GM21825 (cell line): Measurements from ENCODE around the gene ADI1.
"Not testable (repeated sequence)": the region's sequence is repeated elsewhere in the genome, so short reads cannot be mapped to it uniquely, and the experiment has no call there.

Source experiments
- ATAC-seq: cut with Tn5 transposase; IDR thresholded peaks from one replicate; pipeline ENCODE4 v1.9.1; 2021; ENCODE audit warnings: mild to moderate bottlenecking, moderate library complexity; ENCODE audit not compliant: unreplicated experiment

The ADI1 gene

GRCh38 chr2:3464401-3465005 is 54.8 kb downstream of the ADI1 start:
- no peak for ATAC-seq

- ATAC-seq = no peak
Observed at GRCh38 chr2:3463944-3464343, 55.4 kb downstream of the ADI1 start.

- no peak for ATAC-seq
Observed at GRCh38 chr2:3463186-3463835, 56.0 kb downstream of the ADI1 start.

- ATAC-seq = no peak
Observed at GRCh38 chr2:3462493-3463104, 56.7 kb downstream of the ADI1 start.

- peak; percentile 63 for ATAC-seq
Observed at GRCh38 chr2:3461801-3462492, 57.4 kb downstream of the ADI1 start.

- ATAC-seq = no peak
Observed at GRCh38 chr2:3460831-3461800, 58.2 kb downstream of the ADI1 start.

- no peak for ATAC-seq
Observed at GRCh38 chr2:3460156-3460555, 59.2 kb downstream of the ADI1 start.

GRCh38 chr2:3459185-3460015 is 59.9 kb downstream of the ADI1 start:
- ATAC-seq = no peak

- no peak for ATAC-seq
Observed at GRCh38 chr2:3458396-3459184, 60.7 kb downstream of the ADI1 start.

- no peak for ATAC-seq
Observed at GRCh38 chr2:3457524-3458395, 61.6 kb downstream of the ADI1 start.

- ATAC-seq = no peak
Observed at GRCh38 chr2:3456125-3456524, 63.2 kb downstream of the ADI1 start.

GRCh38 chr2:3454802-3455201 is 64.5 kb downstream of the ADI1 start:
- no peak for ATAC-seq

GRCh38 chr2:3454005-3454404 is 65.3 kb downstream of the ADI1 start:
- not testable (repeated sequence) for ATAC-seq

GRCh38 chr2:3453190-3453999 is 65.9 kb downstream of the ADI1 start:
- no peak for ATAC-seq

- no peak for ATAC-seq
Observed at GRCh38 chr2:3451926-3452671, 67.2 kb downstream of the ADI1 start.

- no peak for ATAC-seq
Observed at GRCh38 chr2:3451169-3451568, 68.2 kb downstream of the ADI1 start.
